Measurements from ENCODE around the gene ZNF583. TPM values are rescaled to one million over a fixed set of nuclear protein-coding genes. Genes with fewer than 3 reads are reported as not detected.

Gene ZNF583
- total and polyA plus RNA-seq, 2 of the 13 experiments (the other 11 are each of a cell fraction or from before 2014, with no cell fraction given), result 0.65 to 5.3 TPM

DNA sequence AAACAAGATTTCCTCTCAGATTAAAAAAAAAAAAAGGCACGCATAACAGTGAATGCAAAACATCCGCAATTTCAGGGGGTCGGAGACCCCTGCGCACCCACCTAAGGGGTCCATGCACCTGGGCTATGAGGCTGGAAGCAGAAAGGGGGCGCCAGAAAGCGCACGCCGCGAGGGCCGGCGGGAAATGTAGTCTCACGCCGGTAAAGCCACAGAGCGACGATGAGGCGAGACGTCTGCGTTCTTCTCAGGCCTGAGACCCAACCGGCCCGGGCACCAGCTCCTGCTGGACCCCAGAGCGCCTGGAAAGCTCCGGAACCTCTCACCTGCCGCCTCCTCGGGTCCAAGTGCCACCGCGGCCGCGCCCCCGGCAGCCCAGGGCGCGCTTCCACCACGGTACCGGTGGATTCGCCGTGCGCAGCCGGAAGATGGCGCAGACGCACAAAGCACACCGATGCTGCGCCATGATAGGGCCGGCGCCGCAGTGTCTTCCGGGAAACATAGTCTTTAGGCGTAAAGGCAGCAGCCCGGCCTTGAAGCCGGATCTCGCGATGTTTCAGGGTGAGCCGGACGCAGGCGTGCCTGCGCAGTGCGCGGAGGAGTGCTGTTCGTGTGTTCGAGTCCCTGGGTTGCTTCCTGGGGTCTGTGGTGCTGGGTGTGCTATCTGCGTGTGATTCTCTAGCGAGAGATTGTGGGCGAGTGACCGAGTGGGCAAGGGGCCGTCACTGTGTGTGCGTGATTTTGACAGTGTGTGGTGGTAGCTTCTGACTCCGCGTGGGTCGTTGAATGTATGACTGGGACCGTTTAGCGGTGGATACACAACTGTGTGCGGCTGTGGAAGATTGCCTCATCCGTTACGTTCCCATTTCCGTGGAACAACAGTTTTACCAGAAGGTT lies 10.8 kb upstream of the ZNF583 start, which contains the start of gene ZNF582 (continued):
- TF ChIP-seq ARID2 (CRISPR knock-in tag; IDR thresholded peaks at IDR 0.05; ENCODE audit: borderline replicate concordance) (no peak), SIX4 (CRISPR knock-in tag; IDR thresholded peaks at IDR 0.05) (no peak), ZNF530 (CRISPR knock-in tag; IDR thresholded peaks at IDR 0.05; ENCODE audit: low read depth) (no peak), TAF15 (IDR thresholded peaks at IDR 0.05; ENCODE audit: low read depth, low read length, poor library complexity, severe bottlenecking) (no peak), ASH2L (IDR thresholded peaks at IDR 0.05; ENCODE audit: insufficient read length, low read depth, low read length) (peak; percentile 50), SMAD9 (CRISPR knock-in tag; IDR thresholded peaks at IDR 0.05) (no peak), HNRNPUL1 (IDR thresholded peaks at IDR 0.05; ENCODE audit: low read depth, low read length) (no peak), CAMTA2 (CRISPR knock-in tag; IDR thresholded peaks at IDR 0.05; ENCODE audit: borderline replicate concordance) (no peak), MBNL3 (CRISPR knock-in tag; conservative IDR thresholded peaks at IDR 0.05) (no peak), POLR2G (IDR thresholded peaks at IDR 0.05; ENCODE audit: low read depth, low read length) (peak; percentile 68), RFX3 (CRISPR knock-in tag; IDR thresholded peaks at IDR 0.05) (no peak), NFRKB (IDR thresholded peaks at IDR 0.05) (no peak), ZBTB1 (CRISPR knock-in tag; IDR thresholded peaks at IDR 0.05; ENCODE audit: borderline replicate concordance) (no peak), MXI1 (IDR thresholded peaks at IDR 0.05; ENCODE audit: borderline replicate concordance, low read depth, low read length) (no peak), RNF2 (conservative IDR thresholded peaks at IDR 0.05; ENCODE audit: low read depth) (no peak), NR1H2 (CRISPR knock-in tag; IDR thresholded peaks at IDR 0.05; ENCODE audit: borderline replicate concordance, low read depth) (no peak), ZMYM3 (CRISPR knock-in tag; IDR thresholded peaks at IDR 0.05) (0 out of 2 replicates have a peak, but pooled peaks have one; percentile 36)
- TF ChIP-seq, protein P1, sequence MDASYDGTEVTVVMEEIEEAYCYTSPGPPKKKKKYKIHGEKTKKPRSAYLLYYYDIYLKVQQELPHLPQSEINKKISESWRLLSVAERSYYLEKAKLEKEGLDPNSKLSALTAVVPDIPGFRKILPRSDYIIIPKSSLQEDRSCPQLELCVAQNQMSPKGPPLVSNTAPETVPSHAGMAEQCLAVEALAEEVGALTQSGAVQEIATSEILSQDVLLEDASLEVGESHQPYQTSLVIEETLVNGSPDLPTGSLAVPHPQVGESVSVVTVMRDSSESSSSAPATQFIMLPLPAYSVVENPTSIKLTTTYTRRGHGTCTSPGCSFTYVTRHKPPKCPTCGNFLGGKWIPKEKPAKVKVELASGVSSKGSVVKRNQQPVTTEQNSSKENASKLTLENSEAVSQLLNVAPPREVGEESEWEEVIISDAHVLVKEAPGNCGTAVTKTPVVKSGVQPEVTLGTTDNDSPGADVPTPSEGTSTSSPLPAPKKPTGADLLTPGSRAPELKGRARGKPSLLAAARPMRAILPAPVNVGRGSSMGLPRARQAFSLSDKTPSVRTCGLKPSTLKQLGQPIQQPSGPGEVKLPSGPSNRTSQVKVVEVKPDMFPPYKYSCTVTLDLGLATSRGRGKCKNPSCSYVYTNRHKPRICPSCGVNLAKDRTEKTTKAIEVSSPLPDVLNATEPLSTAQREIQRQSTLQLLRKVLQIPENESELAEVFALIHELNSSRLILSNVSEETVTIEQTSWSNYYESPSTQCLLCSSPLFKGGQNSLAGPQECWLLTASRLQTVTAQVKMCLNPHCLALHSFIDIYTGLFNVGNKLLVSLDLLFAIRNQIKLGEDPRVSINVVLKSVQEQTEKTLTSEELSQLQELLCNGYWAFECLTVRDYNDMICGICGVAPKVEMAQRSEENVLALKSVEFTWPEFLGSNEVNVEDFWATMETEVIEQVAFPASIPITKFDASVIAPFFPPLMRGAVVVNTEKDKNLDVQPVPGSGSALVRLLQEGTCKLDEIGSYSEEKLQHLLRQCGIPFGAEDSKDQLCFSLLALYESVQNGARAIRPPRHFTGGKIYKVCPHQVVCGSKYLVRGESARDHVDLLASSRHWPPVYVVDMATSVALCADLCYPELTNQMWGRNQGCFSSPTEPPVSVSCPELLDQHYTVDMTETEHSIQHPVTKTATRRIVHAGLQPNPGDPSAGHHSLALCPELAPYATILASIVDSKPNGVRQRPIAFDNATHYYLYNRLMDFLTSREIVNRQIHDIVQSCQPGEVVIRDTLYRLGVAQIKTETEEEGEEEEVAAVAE (CRISPR knock-in tag; IDR thresholded peaks at IDR 0.05; ENCODE audit: borderline replicate concordance), result no peak
- TF ChIP-seq, protein P2, sequence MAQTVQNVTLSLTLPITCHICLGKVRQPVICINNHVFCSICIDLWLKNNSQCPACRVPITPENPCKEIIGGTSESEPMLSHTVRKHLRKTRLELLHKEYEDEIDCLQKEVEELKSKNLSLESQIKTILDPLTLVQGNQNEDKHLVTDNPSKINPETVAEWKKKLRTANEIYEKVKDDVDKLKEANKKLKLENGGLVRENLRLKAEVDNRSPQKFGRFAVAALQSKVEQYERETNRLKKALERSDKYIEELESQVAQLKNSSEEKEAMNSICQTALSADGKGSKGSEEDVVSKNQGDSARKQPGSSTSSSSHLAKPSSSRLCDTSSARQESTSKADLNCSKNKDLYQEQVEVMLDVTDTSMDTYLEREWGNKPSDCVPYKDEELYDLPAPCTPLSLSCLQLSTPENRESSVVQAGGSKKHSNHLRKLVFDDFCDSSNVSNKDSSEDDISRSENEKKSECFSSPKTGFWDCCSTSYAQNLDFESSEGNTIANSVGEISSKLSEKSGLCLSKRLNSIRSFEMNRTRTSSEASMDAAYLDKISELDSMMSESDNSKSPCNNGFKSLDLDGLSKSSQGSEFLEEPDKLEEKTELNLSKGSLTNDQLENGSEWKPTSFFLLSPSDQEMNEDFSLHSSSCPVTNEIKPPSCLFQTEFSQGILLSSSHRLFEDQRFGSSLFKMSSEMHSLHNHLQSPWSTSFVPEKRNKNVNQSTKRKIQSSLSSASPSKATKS (CRISPR knock-in tag; IDR thresholded peaks at IDR 0.05), result no peak
- TF ChIP-seq, protein P3, sequence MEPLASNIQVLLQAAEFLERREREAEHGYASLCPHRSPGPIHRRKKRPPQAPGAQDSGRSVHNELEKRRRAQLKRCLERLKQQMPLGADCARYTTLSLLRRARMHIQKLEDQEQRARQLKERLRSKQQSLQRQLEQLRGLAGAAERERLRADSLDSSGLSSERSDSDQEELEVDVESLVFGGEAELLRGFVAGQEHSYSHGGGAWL (CRISPR knock-in tag; IDR thresholded peaks at IDR 0.05), result 0 out of 2 replicates have a peak, but pooled peaks have one; percentile 26
- TF ChIP-seq, protein P4, sequence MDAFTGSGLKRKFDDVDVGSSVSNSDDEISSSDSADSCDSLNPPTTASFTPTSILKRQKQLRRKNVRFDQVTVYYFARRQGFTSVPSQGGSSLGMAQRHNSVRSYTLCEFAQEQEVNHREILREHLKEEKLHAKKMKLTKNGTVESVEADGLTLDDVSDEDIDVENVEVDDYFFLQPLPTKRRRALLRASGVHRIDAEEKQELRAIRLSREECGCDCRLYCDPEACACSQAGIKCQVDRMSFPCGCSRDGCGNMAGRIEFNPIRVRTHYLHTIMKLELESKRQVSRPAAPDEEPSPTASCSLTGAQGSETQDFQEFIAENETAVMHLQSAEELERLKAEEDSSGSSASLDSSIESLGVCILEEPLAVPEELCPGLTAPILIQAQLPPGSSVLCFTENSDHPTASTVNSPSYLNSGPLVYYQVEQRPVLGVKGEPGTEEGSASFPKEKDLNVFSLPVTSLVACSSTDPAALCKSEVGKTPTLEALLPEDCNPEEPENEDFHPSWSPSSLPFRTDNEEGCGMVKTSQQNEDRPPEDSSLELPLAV (CRISPR knock-in tag; conservative IDR thresholded peaks at IDR 0.05; ENCODE audit: low read depth), result no peak

Data from HepG2 (cell line).